Ovary (tissue), 9 donors: ENCODE results near the gene RAB40C. TPM values are rescaled to one million over a fixed set of nuclear protein-coding genes. Genes with fewer than 3 reads are reported as not detected.

Source experiments
- DNase-seq, 5 donors: peaks; one replicate each; pipeline ENCODE4 v3.0.0-alpha.2; 2019 to 2020
- H3K27ac ChIP-seq, 2 donors: fragments of 200-600 bp; one replicate each; pipeline versions ENCODE4 v1.5.1 to v1.8.0; 2019 to 2022
- H3K27me3 ChIP-seq: fragments of 200-600 bp; one replicate; pipeline ENCODE4 v1.8.0; 2022
- H3K36me3 ChIP-seq: fragments of 200-600 bp; sonication (generic); one replicate; pipeline ENCODE4 v1.5.1; 2019
- H3K4me1 ChIP-seq: one replicate; pipeline ENCODE4 v1.8.1; 2013; ENCODE audit warnings: mild to moderate bottlenecking, moderate library complexity; ENCODE audit not compliant: insufficient read depth
- H3K4me3 ChIP-seq: fragments of 200-600 bp; sonication (generic); one replicate; pipeline ENCODE4 v1.5.1; 2017
- H3K9me3 ChIP-seq, 2 donors: fragments of 200-600 bp in 1 of 2; sonication (generic) in 1 of 2; one replicate each; pipeline versions ENCODE4 v1.5.1 to v1.8.1; 2013 to 2019; ENCODE audit warnings: mild to moderate bottlenecking in 1 of 2, moderate library complexity in 1 of 2
- CTCF ChIP-seq, 3 donors: fragments of 450-650 bp in 2 of 3; fragments of 200-600 bp in 1 of 3; IDR thresholded peaks; one replicate each; pipeline versions ENCODE4 v1.5.1 to v1.8.0; 2016 to 2022; ENCODE audit warnings: antibody characterized with exemption in 3 of 3, mild to moderate bottlenecking in 1 of 3
- EP300 ChIP-seq: sonication (generic); formaldehyde crosslinking; IDR thresholded peaks from one replicate; pipeline ENCODE4 v1.6.1; 2017; ENCODE audit warnings: antibody characterized with exemption
- POLR2A ChIP-seq: fragments of 450-650 bp; IDR thresholded peaks from one replicate; pipeline ENCODE4 v1.6.1; 2017; ENCODE audit warnings: antibody characterized with exemption, mild to moderate bottlenecking, moderate library complexity
- WGBS, 3 donors: extraction: QIAGEN DNeasy Blood & Tissue Kit in 1 of 3; methylation state at CpG; one replicate each; pipeline versions ENCODE4 v1.1.5 to v1.1.7; 2013 to 2017; 5-methylcytosine and 5-hydroxymethylcytosine counted together
- intact Hi-C, 4 donors: fragments of 100-400 bp; cut with DNase I; formaldehyde crosslinking; loops; one replicate each; pipeline versions ENCODE4 v1.11.0 to v1.15.1; 2022 to 2023
- polyA plus RNA-seq, 2 donors: library from polyadenylated mRNA; stranded (reverse); fragments of 200-250 nt in 1 of 2; fragments of 350-450 nt in 1 of 2; fragmentation: Illumina TruSeq in 1 of 2; extraction: RNeasy Lipid Tissue Mini Kit (QIAGEN cat#74804) in 1 of 2; gene quantifications; one replicate each; pipeline ENCODE4 v1.2.3, GENCODE V29; 2013 to 2014
- total RNA-seq, 7 donors: library from RNA; depleted of rRNA in 2 of 7; stranded (reverse); fragments of >200 nt in 2 of 7; fragmentation: NEBNext Ultra II Directional in 3 of 7; extraction: Animal tissue kit (Norgen Biotek cat#: 25700) in 3 of 7; gene quantifications; one replicate each; pipeline versions ENCODE4 v1.1.0 to v1.2.4, GENCODE V29; 2016 to 2023
- donor health status: DM: no; HTN: no; CAD: no; lungs with moderate emphysema.
- donor health status: DM: no; HTN: no; CAD: no.
- donor health status: Bipolar disorder and iron deficiency.
- donor health status: DM: yes; HTN: yes; CAD: no.
- donor health status: DM: no; HTN: no; CAD: no.
- donor health status: DM: yes; HTN: yes; CAD: no.

RAB40C gene
- total and polyA plus RNA-seq, 9 donors, result 1.9 to 24.1 (median 21.0) TPM

- WGBS, 3 donors, result 86 to 91% (median 90%) methylated on average over 13 of the region's 13 CpGs
- H3K27me3 ChIP-seq, result no peaks in the 10 kb centered on the region
These were observed 79.8 kb downstream of the RAB40C start for GRCh38 chr16:669666-670065.

GRCh38 chr16:670485-671352 lies 80.9 kb downstream of the RAB40C start:
- Histone ChIP-seq H3K4me1 (peaks cover 15% of the 10 kb centered on the region), H3K36me3 (no peaks in the 10 kb centered on the region), H3K4me3 (no peak overlapping the region), H3K27ac (no peak overlapping the region), H3K27me3 (no peaks in the 10 kb centered on the region), H3K9me3 (no peaks in the 10 kb centered on the region)
- DNase-seq, result no peak
- 87 to 89% (median 88%) methylated on average over 52 of the region's 52 CpGs for WGBS, 3 donors
- no peak for TF ChIP-seq POLR2A
- TF ChIP-seq CTCF (IDR thresholded peaks at IDR 0.05), result no peak
- TF ChIP-seq EP300, result no peak
- intact Hi-C loops, result no loop called here

More at GRCh38 chr16:669666-670065, 79.8 kb downstream of the RAB40C start:
- H3K4me1 ChIP-seq, result peaks cover 12% of the 10 kb centered on the region
- H3K9me3 ChIP-seq, result no peaks in the 10 kb centered on the region
- no peak for DNase-seq
- no peak overlapping the region for H3K4me3 ChIP-seq
- intact Hi-C loops, result loop anchor here in 3 of 4 donors (5.0 to 10.0 kb wide), 3 partner anchors 102 to 285 kb away; partner anchors contain the start of genes NHLRC4 (in 1 of the 3), PGAP6 (in 1 of the 3) and PIGQ (in 1 of the 3)
- TF ChIP-seq POLR2A, result no peak
- no peak for TF ChIP-seq CTCF (IDR thresholded peaks at IDR 0.05)
- no peak for TF ChIP-seq EP300
- no peak overlapping the region for H3K27ac ChIP-seq
- no peaks in the 10 kb centered on the region for H3K36me3 ChIP-seq

- intact Hi-C loops, result no loop called here
- WGBS, 3 donors, result 75 to 77% (median 76%) methylated on average over 28 to 40 of the region's 40 CpGs
- no peak for TF ChIP-seq CTCF (IDR thresholded peaks at IDR 0.05)
- no peak for TF ChIP-seq EP300
- TF ChIP-seq POLR2A, result no peak
- no peak for DNase-seq
- no peaks in the 10 kb centered on the region for H3K27me3 ChIP-seq
- H3K4me3 ChIP-seq, result no peak overlapping the region
- H3K9me3 ChIP-seq, result no peaks in the 10 kb centered on the region
- H3K36me3 ChIP-seq, result no peaks in the 10 kb centered on the region
- no peak overlapping the region for H3K27ac ChIP-seq
- peaks cover 15% of the 10 kb centered on the region for H3K4me1 ChIP-seq
These were observed 81.7 kb downstream of the RAB40C start for GRCh38 chr16:671353-672131.

- Histone ChIP-seq H3K27me3 (no peaks in the 10 kb centered on the region), H3K4me3 (no peak overlapping the region), H3K27ac (no peak overlapping the region), H3K36me3 (no peaks in the 10 kb centered on the region), H3K9me3 (no peaks in the 10 kb centered on the region), H3K4me1 (peaks cover 13% of the 10 kb centered on the region)
- intact Hi-C loops, result no loop called here
- TF ChIP-seq POLR2A, result no peak
- TF ChIP-seq EP300, result no peak
- TF ChIP-seq CTCF (IDR thresholded peaks at IDR 0.05), result no peak
- 90 to 94% (median 91%) methylated on average over 13 to 19 of the region's 19 CpGs for WGBS, 3 donors
- DNase-seq, result no peak
These were observed 82.5 kb downstream of the RAB40C start for GRCh38 chr16:672371-672770.
